Measurements from ENCODE around the gene KAT7. TPM values are rescaled to one million over a fixed set of nuclear protein-coding genes. Genes with fewer than 3 reads are reported as not detected.
A peak's percentile ranks its signal among the peaks of the same experiment; 100 is the strongest.

KAT7 gene
- total RNA-seq, 1 experiment from 2014 or later = 31.4 TPM

- no peak for DNase-seq (ENCODE audit: low read depth)
These were observed 27.4 kb upstream of the KAT7 start for GRCh38 chr17:49760932-49761558.

GRCh38 chr17:49762151-49762941, 26.1 kb upstream of the KAT7 start:
- DNase-seq (ENCODE audit: low read depth) = no peak

- DNase-seq (ENCODE audit: low read depth) = peak; percentile 96
These were observed 24.5 kb upstream of the KAT7 start, which contains the start of gene FAM117A for GRCh38 chr17:49763735-49764558. FAM117A (minus strand) TSS chr17:49764131; CDS start chr17:49764087, 44 bp downstream.

- no peak for DNase-seq (ENCODE audit: low read depth)
These were observed 23.8 kb upstream of the KAT7 start for GRCh38 chr17:49764559-49765180.

GRCh38 chr17:49766918-49767530, 21.5 kb upstream of the KAT7 start:
- no peak for DNase-seq (ENCODE audit: low read depth)

GRCh38 chr17:49775546-49776260, 12.8 kb upstream of the KAT7 start:
- no peak for DNase-seq (ENCODE audit: low read depth)

GRCh38 chr17:49776551-49777300, 11.8 kb upstream of the KAT7 start:
- DNase-seq (ENCODE audit: low read depth) = no peak

- DNase-seq (ENCODE audit: low read depth) = no peak
These were observed 10.9 kb upstream of the KAT7 start for GRCh38 chr17:49777563-49777962.

- no peak for DNase-seq (ENCODE audit: low read depth)
These were observed 9.2 kb upstream of the KAT7 start for GRCh38 chr17:49779156-49779738.

GRCh38 chr17:49779739-49780231, 8.7 kb upstream of the KAT7 start:
- DNase-seq (ENCODE audit: low read depth) = peak; percentile 47

GRCh38 chr17:49783071-49783715, 5.3 kb upstream of the KAT7 start:
- no peak for DNase-seq (ENCODE audit: low read depth)

- no peak for DNase-seq (ENCODE audit: low read depth)
These were observed 4.7 kb upstream of the KAT7 start for GRCh38 chr17:49783791-49784190.

- DNase-seq (ENCODE audit: low read depth) = no peak
These were observed 3.8 kb upstream of the KAT7 start for GRCh38 chr17:49784636-49785035.

- DNase-seq (ENCODE audit: low read depth) = peak; percentile 9
These were observed 500 bp upstream of the KAT7 start for GRCh38 chr17:49787884-49788477.

GRCh38 chr17:49789243-49789578, 730 bp downstream of the KAT7 start:
- no peak for DNase-seq (ENCODE audit: low read depth)

GRCh38 chr17:49793309-49793708, 4.8 kb downstream of the KAT7 start:
- no peak for DNase-seq (ENCODE audit: low read depth)

- DNase-seq (ENCODE audit: low read depth) = no peak
These were observed 6.9 kb downstream of the KAT7 start for GRCh38 chr17:49795372-49795771.

- no peak for DNase-seq (ENCODE audit: low read depth)
These were observed 9.7 kb downstream of the KAT7 start for GRCh38 chr17:49798182-49798581.

- DNase-seq (ENCODE audit: low read depth) = no peak
These were observed 10.3 kb downstream of the KAT7 start for GRCh38 chr17:49798738-49799137.
